GM12878 (cell line): Measurements from ENCODE around the gene SFPQ. TPM values are rescaled to one million over a fixed set of nuclear protein-coding genes. Genes with fewer than 3 reads are reported as not detected.
A peak's percentile ranks its signal among the peaks of the same experiment; 100 is the strongest.

Experiments used
- ATAC-seq: fragments of 200-7000 bp; cut with Tn5 transposase; 3 replicates; pipeline ENCODE4 v1.9.1; 2020; ENCODE audit warnings: mild to moderate bottlenecking, moderate library complexity
- BruUV-seq: library from RNA; stranded (reverse); fragments of 400-500 nt; replicated peaks from 2 replicates; lab custom pipeline; 2021; lab: Mats Ljungman, UMichigan
- CTCF ChIA-PET: fragments of 300-600 bp; sonication (Branson Sonifier 250); formaldehyde crosslinking; extraction: SDS; loops from one replicate; lab custom pipeline; 2021; ENCODE audit warnings: inconsistent platforms; lab: Yijun Ruan, JAX
- POLR2A ChIA-PET: fragments of 350-600 bp; formaldehyde crosslinking; extraction: SDS; loops from one replicate; lab custom pipeline; 2021; ENCODE audit warnings: inconsistent platforms; lab: Charles Lee
- RAD21 ChIA-PET: fragments of 300-600 bp; sonication (Branson Sonifier 250); formaldehyde crosslinking; loops from one replicate; lab custom pipeline; 2023; ENCODE audit warnings: antibody characterized with exemption; ENCODE audit not compliant: unreplicated experiment; lab: Charles Lee
- SMC1A ChIA-PET: fragments of 300-600 bp; sonication (Branson Sonifier 250); formaldehyde crosslinking; loops from one replicate; lab custom pipeline; 2023; ENCODE audit not compliant: unreplicated experiment, uncharacterized antibody; lab: Charles Lee
- DNase-seq: peaks from one replicate; pipeline ENCODE4 v3.0.0-alpha.2; 2011; ENCODE audit warnings: low read depth, low spot score
- FAIRE-seq: peaks from 3 replicates; lab custom pipeline; 2011; peaks lifted over from hg19 to GRCh38; lab: Jason Lieb, UNC
- H2AFZ ChIP-seq: 2 replicates; pipeline ENCODE4 v1.6.0; 2011; ENCODE audit warnings: low read depth, low read length, control low read depth; ENCODE audit not compliant: control insufficient read depth
- H3K27ac ChIP-seq: 2 replicates; pipeline ENCODE4 v1.5.1; 2011; ENCODE audit warnings: control low read depth; ENCODE audit not compliant: control insufficient read depth, insufficient read depth
- H3K27me3 ChIP-seq, 2 experiments: replicated peaks in 1 of 2; 2 replicates each; pipeline versions ENCODE4 v1.6.0 to v1.6.1; 2011; ENCODE audit warnings: low read length in 1 of 2; ENCODE audit not compliant: control insufficient read depth in 2 of 2, insufficient read depth in 2 of 2
- H3K36me3 ChIP-seq, 2 experiments: 2 replicates each; pipeline ENCODE4 v1.5.1; 2011; ENCODE audit warnings: low read length in 1 of 2; ENCODE audit not compliant: control insufficient read depth in 2 of 2, insufficient read depth in 2 of 2
- H3K4me1 ChIP-seq: 2 replicates; pipeline ENCODE4 v1.6.1; 2011; ENCODE audit warnings: mild to moderate bottlenecking, low read length, moderate library complexity, mixed read lengths; ENCODE audit not compliant: control insufficient read depth, insufficient read depth
- H3K4me2 ChIP-seq: 2 replicates; pipeline ENCODE4 v1.6.0; 2011; ENCODE audit warnings: control low read depth; ENCODE audit not compliant: control insufficient read depth, insufficient read depth
- H3K4me3 ChIP-seq: fragments of 200-600 bp; sonication (generic); 2 replicates; pipeline ENCODE4 v1.5.1; 2016
- H3K79me2 ChIP-seq: 2 replicates; pipeline ENCODE4 v1.6.0; 2011; ENCODE audit warnings: low read length; ENCODE audit not compliant: control insufficient read depth, insufficient read depth
- H3K9ac ChIP-seq: 2 replicates; pipeline ENCODE4 v1.8.0; 2011; ENCODE audit warnings: low read length, control low read depth, mixed read lengths; ENCODE audit not compliant: control insufficient read depth, insufficient read depth
- H3K9me3 ChIP-seq: replicated peaks from 3 replicates; pipeline ENCODE4 v1.5.1; 2011; ENCODE audit warnings: mild to moderate bottlenecking, low read length; ENCODE audit not compliant: control insufficient read depth, insufficient read depth
- H4K20me1 ChIP-seq: 2 replicates; pipeline ENCODE4 v1.6.0; 2011; ENCODE audit not compliant: control insufficient read depth, insufficient read depth
- FOS ChIP-seq: IDR thresholded peaks from 3 replicates; pipeline ENCODE4 v1.6.1; 2011; ENCODE audit warnings: borderline replicate concordance; ENCODE audit not compliant: insufficient read length; ENCODE audit errors: extremely low read depth
- GABPA ChIP-seq: IDR thresholded peaks from 2 replicates; pipeline ENCODE4 v1.6.1; 2014; ENCODE audit warnings: antibody characterized with exemption, low read depth, mild to moderate bottlenecking, inconsistent platforms
- MEF2B ChIP-seq: fragments of 450-650 bp; IDR thresholded peaks from 2 replicates; pipeline ENCODE4 v1.6.1; 2018; ENCODE audit warnings: mild to moderate bottlenecking, moderate library complexity; ENCODE audit not compliant: partially characterized antibody, poor library complexity, severe bottlenecking
- MTA3 ChIP-seq: IDR thresholded peaks from 2 replicates; pipeline ENCODE4 v1.6.1; 2012; ENCODE audit warnings: low read length, inconsistent platforms, borderline replicate concordance
- NFIC ChIP-seq: IDR thresholded peaks from 2 replicates; pipeline ENCODE4 v1.6.1; 2012; ENCODE audit warnings: low read depth, mild to moderate bottlenecking, inconsistent platforms, low read length, moderate library complexity
- NR2C1 ChIP-seq: fragments of 450-650 bp; IDR thresholded peaks from 2 replicates; pipeline ENCODE4 v1.6.1; 2017; ENCODE audit warnings: antibody characterized with exemption, mild to moderate bottlenecking, moderate library complexity
- POLR2AphosphoS5 ChIP-seq: IDR thresholded peaks from 2 replicates; pipeline ENCODE4 v1.6.1; 2011; ENCODE audit warnings: mild to moderate bottlenecking, low read length, inconsistent platforms
- RELB ChIP-seq: fragments of 450-650 bp; IDR thresholded peaks from 2 replicates; pipeline ENCODE4 v1.6.1; 2017; ENCODE audit warnings: low read depth, mild to moderate bottlenecking, moderate library complexity
- SUZ12 ChIP-seq: fragments of 200-600 bp; sonication (generic); IDR thresholded peaks from one replicate; pipeline ENCODE4 v1.6.1; 2018; ENCODE audit warnings: antibody characterized with exemption, mild to moderate bottlenecking; ENCODE audit not compliant: unreplicated experiment
- ZBED1 ChIP-seq: IDR thresholded peaks from 2 replicates; pipeline ENCODE4 v1.6.1; 2016; ENCODE audit warnings: borderline replicate concordance
- WGBS: methylation state at CpG from one replicate; pipeline ENCODE4 v1.1.6; 2016; ENCODE audit warnings: low lambda C conversion rate; ENCODE audit not compliant: insufficient replicate concordance, insufficient coverage; ENCODE audit errors: missing lambda C conversion rate; 5-methylcytosine and 5-hydroxymethylcytosine counted together
- in situ Hi-C: fragments of 300-500 bp; cut with MboI; formaldehyde crosslinking; loops from 9 replicates; pipeline ENCODE4 v1.14.3; 2018; ENCODE audit warnings: mixed read lengths
- intact Hi-C: fragments of 100-400 bp; cut with micrococcal nuclease; formaldehyde crosslinking; loops from one replicate; pipeline ENCODE4 v1.14.2; 2022; ENCODE audit not compliant: unreplicated experiment
- polyA plus RNA-seq, 11 experiments: library from polyadenylated mRNA; depleted of rRNA in 4 of 11; unstranded in 6 of 11; stranded (reverse) in 5 of 11; fragments of >200 nt; fragmentation: Nextera tagmentation in 4 of 11; fragmentation: Illumina TruSeq in 1 of 11; extraction: Ambion mirVana in 4 of 11; extraction: Trizol in 1 of 11; gene quantifications; 1 replicate in 1 of 11; 2 replicates in 10 of 11; pipeline versions ENCODE4 v1.2.1 to v1.2.3, GENCODE V29; 2011 to 2016; ENCODE audit warnings: inconsistent platforms in 2 of 11, missing spikeins in 2 of 11, low read depth in 1 of 11
- total RNA-seq, 4 experiments: library from RNA; depleted of rRNA in 3 of 4; stranded (reverse); fragments of >200 nt in 3 of 4; fragmentation: Illumina TruSeq in 1 of 4; extraction: Trizol in 1 of 4; gene quantifications; 2 replicates each; pipeline versions ENCODE4 v1.2.1 to v1.2.3, GENCODE V29; 2013 to 2021
- TF ChIP-seq, protein P1 (sequence below): IDR thresholded peaks from 2 replicates; pipeline ENCODE4 v1.6.1; 2012; ENCODE audit warnings: low read depth, low read length, improper control_type of control experiment
- TF ChIP-seq, protein P2 (sequence below): fragments of 450-650 bp; IDR thresholded peaks from 2 replicates; pipeline ENCODE4 v1.6.1; 2016; ENCODE audit warnings: mild to moderate bottlenecking

SFPQ gene
- total and polyA plus RNA-seq, 10 of the 15 experiments (the other 5 are each of a cell fraction or from before 2014, with no cell fraction given), result 78.5 to 559 (median 199) TPM

- TF ChIP-seq ZBED1 (0 out of 2 replicates have a peak, but pooled peaks have one; percentile 46), NFIC (no peak), GABPA (no peak), FOS (no peak), MEF2B (no peak), RELB (no peak), POLR2AphosphoS5 (peak; percentile 59), MTA3 (no peak), SUZ12 (no peak), NR2C1 (no peak)
- TF ChIP-seq, protein P1, sequence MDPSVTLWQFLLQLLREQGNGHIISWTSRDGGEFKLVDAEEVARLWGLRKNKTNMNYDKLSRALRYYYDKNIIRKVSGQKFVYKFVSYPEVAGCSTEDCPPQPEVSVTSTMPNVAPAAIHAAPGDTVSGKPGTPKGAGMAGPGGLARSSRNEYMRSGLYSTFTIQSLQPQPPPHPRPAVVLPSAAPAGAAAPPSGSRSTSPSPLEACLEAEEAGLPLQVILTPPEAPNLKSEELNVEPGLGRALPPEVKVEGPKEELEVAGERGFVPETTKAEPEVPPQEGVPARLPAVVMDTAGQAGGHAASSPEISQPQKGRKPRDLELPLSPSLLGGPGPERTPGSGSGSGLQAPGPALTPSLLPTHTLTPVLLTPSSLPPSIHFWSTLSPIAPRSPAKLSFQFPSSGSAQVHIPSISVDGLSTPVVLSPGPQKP, result no peak
- TF ChIP-seq, protein P2, sequence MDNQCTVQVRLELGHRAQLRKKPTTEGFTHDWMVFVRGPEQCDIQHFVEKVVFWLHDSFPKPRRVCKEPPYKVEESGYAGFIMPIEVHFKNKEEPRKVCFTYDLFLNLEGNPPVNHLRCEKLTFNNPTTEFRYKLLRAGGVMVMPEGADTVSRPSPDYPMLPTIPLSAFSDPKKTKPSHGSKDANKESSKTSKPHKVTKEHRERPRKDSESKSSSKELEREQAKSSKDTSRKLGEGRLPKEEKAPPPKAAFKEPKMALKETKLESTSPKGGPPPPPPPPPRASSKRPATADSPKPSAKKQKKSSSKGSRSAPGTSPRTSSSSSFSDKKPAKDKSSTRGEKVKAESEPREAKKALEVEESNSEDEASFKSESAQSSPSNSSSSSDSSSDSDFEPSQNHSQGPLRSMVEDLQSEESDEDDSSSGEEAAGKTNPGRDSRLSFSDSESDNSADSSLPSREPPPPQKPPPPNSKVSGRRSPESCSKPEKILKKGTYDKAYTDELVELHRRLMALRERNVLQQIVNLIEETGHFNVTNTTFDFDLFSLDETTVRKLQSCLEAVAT, result peak; percentile 76
- TF ChIP-seq, all 136 proteins: peak for 3
- Histone ChIP-seq H3K79me2 (peaks cover 92% of the 10 kb centered on the region), H3K4me2 (peak overlapping the region; percentile 21), H3K27me3 (no peaks in the 10 kb centered on the region), H3K9ac (no peak overlapping the region), H3K36me3 (peaks cover 14 to 62% of the 10 kb centered on the region in 2 experiments), H3K27ac (no peak overlapping the region), H4K20me1 (peaks cover 27% of the 10 kb centered on the region), H3K4me3 (peak overlapping the region; percentile 80), H3K4me1 (no peaks in the 10 kb centered on the region), H3K9me3 (no peaks in the 10 kb centered on the region), H2AFZ (no peak overlapping the region)
- ChIA-PET RAD21 (no interaction called here), CTCF (interaction anchor here (1.5 kb wide), 1 partner anchor 107 kb away, joined by 4 read pairs; no protein-coding TSS in a partner anchor), POLR2A (interaction anchor here (0.6 to 0.9 kb wide), 2 partner anchors 9 to 10 kb away, joined by 3 read pairs; no protein-coding TSS in a partner anchor), SMC1A (interaction anchor here (0.7 kb wide), 1 partner anchor 9 kb away, joined by 3 read pairs; no protein-coding TSS in a partner anchor)
- no peak for ATAC-seq
- intact Hi-C loops (loop anchor here (10.0 kb wide), 2 partner anchors 204 to 334 kb away; partner anchors contain the start of genes SMIM12 and TMEM35B), in situ Hi-C loops (no loop called here)
- DNase-seq, result no peak
- no peak for FAIRE-seq
- 88% methylated on average over 20 of the region's 20 CpGs for WGBS
- no TSS peak for BruUV-seq
Observed at GRCh38 chr1:35188578-35189392, 4.2 kb downstream of the SFPQ start.
